ENCODE results near the gene UGT1A10. TPM values are rescaled to one million over a fixed set of nuclear protein-coding genes. Genes with fewer than 3 reads are reported as not detected.

The UGT1A10 gene
- total and polyA plus RNA-seq, 3 experiments from 2014 or later = not detected

DNA sequence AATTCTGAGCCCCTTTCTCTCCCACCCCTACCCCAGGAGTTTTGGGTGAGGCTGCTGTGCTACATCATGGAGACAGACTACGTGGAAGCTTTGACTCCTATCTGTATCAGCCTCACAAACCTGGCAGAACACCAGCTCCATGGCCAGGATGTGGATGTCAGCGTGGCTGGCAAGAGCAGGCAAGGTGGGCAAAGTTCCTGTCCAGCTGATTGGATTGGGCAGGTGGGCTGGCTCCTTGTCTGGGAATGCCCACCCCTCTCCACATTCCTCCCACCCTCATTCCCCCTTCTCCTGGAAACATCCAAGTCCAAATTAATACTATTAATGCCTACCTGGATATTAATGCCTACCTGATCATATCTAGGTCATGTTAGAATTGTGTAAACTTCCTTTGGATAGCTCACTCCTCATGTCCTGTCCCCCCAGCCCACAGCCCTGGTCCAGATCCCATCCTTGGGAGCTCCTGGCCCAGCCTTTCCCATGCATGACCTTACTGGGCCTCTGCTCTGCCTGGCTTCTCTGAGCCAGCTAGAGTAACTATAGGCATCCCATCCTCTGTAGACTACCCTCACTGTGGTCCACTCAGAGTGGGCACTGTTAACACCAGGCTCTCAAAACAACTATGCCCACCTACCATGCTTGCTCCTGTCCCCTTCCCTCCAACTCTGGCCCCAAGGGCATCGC is 166.0 kb downstream of the UGT1A10 start:
- POLR2A ChIA-PET = no interaction called here
- DNase-seq = peak in 1 of 5 donors; percentile 10

DNA sequence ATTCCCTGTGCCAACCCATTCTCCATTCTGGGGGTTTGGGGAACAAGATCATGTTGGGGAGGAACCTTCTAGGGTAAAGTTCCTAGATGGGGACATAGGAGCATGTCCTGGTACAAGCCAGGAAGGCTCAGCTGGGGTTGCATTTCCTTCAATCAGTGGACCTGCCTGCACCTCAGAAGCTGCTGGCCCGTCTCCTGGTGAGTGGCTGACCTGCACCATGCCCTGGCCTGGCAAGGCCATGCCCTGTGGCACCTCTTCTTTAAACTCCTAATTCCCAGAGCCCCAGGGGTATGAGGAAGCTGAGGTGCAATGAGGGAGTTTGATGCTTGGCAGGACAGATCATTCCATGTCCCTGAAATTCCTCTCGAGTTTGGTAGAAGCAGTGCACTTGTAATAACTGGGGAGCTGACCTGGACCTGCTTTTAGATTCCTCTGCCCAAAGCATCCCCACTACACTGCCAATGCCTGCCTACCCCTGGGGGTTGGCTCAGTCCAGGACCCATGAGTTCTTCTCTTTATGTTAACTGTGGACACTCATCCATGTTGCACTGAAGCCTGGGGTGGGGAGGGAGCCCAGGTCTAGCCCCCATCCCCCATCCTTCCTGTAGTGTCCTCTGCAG is 167.2 kb downstream of the UGT1A10 start:
- ChIA-PET CTCF (no interaction called here), POLR2A (no interaction called here)
- Mint-ChIP-seq H3K36me3 (no peaks in the 10 kb centered on the region), H3K4me3 (no peak overlapping the region), H3K27ac (no peak overlapping the region), H3K27me3 (peaks cover 9 to 38% of the 10 kb centered on the region in 2 donors), H3K4me1 (peaks cover 3 to 5% (median 4%) of the 10 kb centered on the region in 3 donors), H3K9me3 (no peaks in the 10 kb centered on the region)
- no peaks in the 10 kb centered on the region for H3K9me3 ChIP-seq (ENCODE audit: low read length)
- H3K27ac ChIP-seq (ENCODE audit: low read depth, low read length) = no peak overlapping the region
- H3K4me1 ChIP-seq (ENCODE audit: insufficient read depth, low read length) = no peaks in the 10 kb centered on the region
- no peaks in the 10 kb centered on the region for H3K36me3 ChIP-seq (ENCODE audit: insufficient read depth, low read length)
- H3K27me3 ChIP-seq (ENCODE audit: insufficient read depth, low read length, poor library complexity, severe bottlenecking) = peaks cover 2% of the 10 kb centered on the region
- DNase-seq = peak in 1 of 5 donors; percentile 11
- no peak overlapping the region for H3K4me3 ChIP-seq (ENCODE audit: low read length)

More for the DNA sequence above, 166.0 kb downstream of the UGT1A10 start:
- no peaks in the 10 kb centered on the region for H3K9me3 Mint-ChIP-seq
- H3K4me3 Mint-ChIP-seq = no peak overlapping the region
- Histone ChIP-seq H3K9me3 (ENCODE audit: low read length) (no peaks in the 10 kb centered on the region), H3K36me3 (ENCODE audit: insufficient read depth, low read length) (no peaks in the 10 kb centered on the region), H3K27ac (ENCODE audit: low read depth, low read length) (no peak overlapping the region), H3K27me3 (ENCODE audit: insufficient read depth, low read length, poor library complexity, severe bottlenecking) (no peaks in the 10 kb centered on the region), H3K4me3 (ENCODE audit: low read length) (no peak overlapping the region), H3K4me1 (ENCODE audit: insufficient read depth, low read length) (no peaks in the 10 kb centered on the region)
- peak overlapping the region in 1 of 8 donors; percentile 49 for H3K27ac Mint-ChIP-seq
- H3K27me3 Mint-ChIP-seq = peaks cover 6 to 37% of the 10 kb centered on the region in 2 donors
- H3K4me1 Mint-ChIP-seq = peaks cover 3 to 5% (median 4%) of the 10 kb centered on the region in 3 donors
- CTCF ChIA-PET = no interaction called here
- no peaks in the 10 kb centered on the region for H3K36me3 Mint-ChIP-seq

DNA sequence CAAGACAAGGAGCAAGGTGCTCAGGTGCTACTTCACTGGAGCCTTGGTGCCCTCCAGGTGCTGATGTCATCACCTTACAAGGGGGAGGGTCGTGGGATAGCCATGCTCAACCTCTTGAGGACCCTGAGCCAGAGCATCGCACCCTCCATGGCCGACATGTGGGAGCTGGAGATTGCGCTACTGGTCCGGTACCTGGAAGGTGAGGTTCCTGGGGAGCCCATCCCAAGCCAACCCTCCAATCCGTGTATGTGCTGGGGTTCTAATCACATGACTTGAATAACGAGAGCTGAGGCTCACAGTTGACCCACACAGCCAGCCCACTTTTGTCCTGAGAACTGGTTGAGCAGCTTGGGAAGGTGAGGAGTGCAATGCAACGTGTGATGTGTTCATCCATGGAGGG is 167.7 kb downstream of the UGT1A10 start:
- H3K4me3 ChIP-seq (ENCODE audit: low read length) = no peak overlapping the region
- Mint-ChIP-seq H3K36me3 (no peaks in the 10 kb centered on the region), H3K9me3 (no peaks in the 10 kb centered on the region), H3K27ac (peak overlapping the region in 1 of 8 donors; percentile 65), H3K27me3 (peaks cover 14 to 39% of the 10 kb centered on the region in 2 donors), H3K4me3 (no peak overlapping the region), H3K4me1 (peaks cover 3 to 5% (median 4%) of the 10 kb centered on the region in 3 donors)
- peak in 1 of 5 donors; percentile 22 for DNase-seq
- no peak overlapping the region for H3K27ac ChIP-seq (ENCODE audit: low read depth, low read length)
- H3K27me3 ChIP-seq (ENCODE audit: insufficient read depth, low read length, poor library complexity, severe bottlenecking) = peaks cover 5% of the 10 kb centered on the region
- no peaks in the 10 kb centered on the region for H3K4me1 ChIP-seq (ENCODE audit: insufficient read depth, low read length)
- H3K9me3 ChIP-seq (ENCODE audit: low read length) = no peaks in the 10 kb centered on the region
- ChIA-PET POLR2A (no interaction called here), CTCF (no interaction called here)
- no peaks in the 10 kb centered on the region for H3K36me3 ChIP-seq (ENCODE audit: insufficient read depth, low read length)

DNA sequence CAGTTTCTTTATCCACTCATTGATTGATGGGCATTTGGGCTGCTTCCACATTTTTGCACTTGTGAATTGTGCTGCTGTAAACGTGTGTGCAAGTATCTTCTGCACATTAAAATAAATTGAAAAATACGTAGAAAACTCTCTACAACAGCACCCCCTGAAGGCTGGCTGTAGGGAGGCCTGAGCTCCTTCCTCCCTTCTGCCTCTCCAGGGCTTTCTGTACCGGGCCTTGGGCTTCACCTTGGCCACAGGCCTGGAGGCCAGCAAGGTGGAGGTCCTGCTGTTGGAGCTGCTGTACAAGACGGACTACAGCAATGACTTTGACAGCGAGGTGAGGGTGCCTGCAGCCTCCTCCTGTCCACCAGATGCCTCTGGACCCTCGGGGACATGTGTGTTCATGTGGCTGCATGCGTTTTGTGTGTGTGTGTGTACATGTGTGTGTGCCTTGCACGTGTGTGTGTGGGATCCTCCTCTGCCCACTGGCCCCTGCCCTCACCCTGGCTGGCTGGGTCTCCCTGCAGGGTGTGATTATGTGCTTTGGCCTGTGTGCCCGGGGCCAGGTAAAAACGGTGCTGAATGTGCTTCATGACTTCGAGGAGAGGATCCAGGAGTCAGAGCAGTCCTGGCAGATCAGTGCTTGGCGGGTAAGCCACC is 171.1 kb downstream of the UGT1A10 start:
- Histone ChIP-seq H3K9me3 (ENCODE audit: low read length) (no peaks in the 10 kb centered on the region), H3K4me1 (ENCODE audit: insufficient read depth, low read length) (no peaks in the 10 kb centered on the region), H3K27ac (ENCODE audit: low read depth, low read length) (no peak overlapping the region), H3K4me3 (ENCODE audit: low read length) (no peak overlapping the region), H3K27me3 (ENCODE audit: insufficient read depth, low read length, poor library complexity, severe bottlenecking) (peaks cover 5% of the 10 kb centered on the region), H3K36me3 (ENCODE audit: insufficient read depth, low read length) (no peaks in the 10 kb centered on the region)
- peak in 1 of 5 donors; percentile 23 for DNase-seq
- ChIA-PET CTCF (no interaction called here), POLR2A (no interaction called here)
- Mint-ChIP-seq H3K9me3 (no peaks in the 10 kb centered on the region), H3K36me3 (no peaks in the 10 kb centered on the region), H3K27me3 (peaks cover 27 to 57% of the 10 kb centered on the region in 2 donors), H3K4me3 (no peak overlapping the region), H3K4me1 (no peaks in the 10 kb centered on the region), H3K27ac (no peak overlapping the region)

DNA sequence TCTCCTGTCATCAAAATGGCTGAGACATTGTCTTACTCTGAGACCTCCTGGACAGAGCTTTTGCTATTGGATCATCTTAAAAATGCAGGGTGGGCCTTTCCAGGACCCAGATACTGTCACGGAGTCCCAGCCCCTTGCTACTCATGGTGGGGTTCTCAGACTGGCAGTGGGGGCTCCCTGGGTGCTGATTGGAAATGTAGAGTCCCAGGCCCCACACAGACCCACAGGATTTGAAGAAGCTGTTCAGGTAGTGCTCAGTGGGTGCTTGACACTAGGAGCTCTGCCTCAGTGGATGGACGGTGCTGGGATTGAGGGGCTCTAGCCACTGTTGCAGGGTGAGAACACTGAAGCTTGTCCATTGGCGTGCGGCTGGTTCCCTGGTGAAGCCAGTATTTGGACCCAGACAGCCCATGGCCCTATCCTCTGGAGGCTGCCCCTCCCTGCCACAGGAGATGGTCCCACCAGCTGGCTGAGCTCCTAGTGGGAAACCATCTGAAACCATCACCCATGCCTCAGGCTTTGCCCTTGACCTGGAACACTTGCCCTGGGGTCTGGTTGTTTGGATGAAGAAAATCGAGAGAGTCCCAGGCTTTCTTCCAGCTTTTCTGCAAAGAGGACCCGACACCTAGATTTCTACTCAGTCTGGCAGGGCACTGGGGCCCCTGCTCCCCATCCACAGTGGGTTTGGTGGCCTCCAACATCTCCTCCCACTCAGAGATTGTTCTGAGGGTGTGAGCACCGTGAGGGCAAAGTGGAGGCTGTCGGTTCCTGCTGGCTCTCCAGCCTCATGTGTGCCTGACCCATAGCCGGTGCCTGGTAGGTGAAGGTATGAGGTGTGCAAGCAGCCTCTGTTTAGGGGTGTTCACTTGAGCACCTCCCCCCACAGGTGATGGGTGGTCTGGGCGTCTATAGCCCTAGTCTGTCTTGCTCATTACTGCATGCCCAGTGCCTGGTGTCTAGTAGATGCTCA is 172.0 kb downstream of the UGT1A10 start:
- no peaks in the 10 kb centered on the region for H3K36me3 ChIP-seq (ENCODE audit: insufficient read depth, low read length)
- H3K9me3 ChIP-seq (ENCODE audit: low read length) = no peaks in the 10 kb centered on the region
- Mint-ChIP-seq H3K27me3 (peaks cover 27 to 49% of the 10 kb centered on the region in 2 donors), H3K4me3 (no peak overlapping the region), H3K27ac (no peak overlapping the region), H3K9me3 (no peaks in the 10 kb centered on the region), H3K36me3 (no peaks in the 10 kb centered on the region), H3K4me1 (no peaks in the 10 kb centered on the region)
- ChIA-PET CTCF (no interaction called here), POLR2A (no interaction called here)
- H3K4me3 ChIP-seq (ENCODE audit: low read length) = no peak overlapping the region
- H3K27ac ChIP-seq (ENCODE audit: low read depth, low read length) = no peak overlapping the region
- no peaks in the 10 kb centered on the region for H3K4me1 ChIP-seq (ENCODE audit: insufficient read depth, low read length)
- peaks cover 5% of the 10 kb centered on the region for H3K27me3 ChIP-seq (ENCODE audit: insufficient read depth, low read length, poor library complexity, severe bottlenecking)
- peak in 1 of 5 donors; percentile 33 for DNase-seq

DNA sequence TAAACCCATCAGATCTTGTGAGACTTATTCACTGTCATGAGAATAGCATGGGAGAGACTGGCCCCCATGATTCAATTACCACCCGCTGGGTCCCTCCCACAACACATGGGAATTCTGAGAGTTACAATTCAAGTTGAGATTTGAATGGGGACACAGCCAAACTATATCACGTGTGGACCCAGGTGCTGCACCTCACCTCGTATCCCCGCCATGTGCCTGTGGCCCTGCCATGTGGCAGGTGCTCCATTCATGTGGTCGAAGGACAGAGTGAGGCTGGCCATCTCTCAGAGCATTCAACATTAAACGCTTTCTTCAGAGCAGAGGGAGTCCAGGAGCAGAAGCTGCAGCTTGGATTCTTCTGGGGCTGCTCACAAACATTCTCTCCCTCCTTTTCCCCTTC is 174.1 kb downstream of the UGT1A10 start:
- Histone ChIP-seq H3K27ac (ENCODE audit: low read depth, low read length) (no peak overlapping the region), H3K9me3 (ENCODE audit: low read length) (no peaks in the 10 kb centered on the region), H3K27me3 (ENCODE audit: insufficient read depth, low read length, poor library complexity, severe bottlenecking) (peaks cover 5% of the 10 kb centered on the region), H3K4me3 (ENCODE audit: low read length) (no peak overlapping the region), H3K36me3 (ENCODE audit: insufficient read depth, low read length) (no peaks in the 10 kb centered on the region), H3K4me1 (ENCODE audit: insufficient read depth, low read length) (no peaks in the 10 kb centered on the region)
- Mint-ChIP-seq H3K4me1 (no peaks in the 10 kb centered on the region), H3K27ac (no peak overlapping the region), H3K4me3 (no peak overlapping the region), H3K36me3 (no peaks in the 10 kb centered on the region), H3K9me3 (no peaks in the 10 kb centered on the region), H3K27me3 (peaks cover 21 to 33% of the 10 kb centered on the region in 2 donors)
- DNase-seq = peak in 1 of 5 donors; percentile 23
- CTCF ChIA-PET = no interaction called here
- POLR2A ChIA-PET = no interaction called here

DNA sequence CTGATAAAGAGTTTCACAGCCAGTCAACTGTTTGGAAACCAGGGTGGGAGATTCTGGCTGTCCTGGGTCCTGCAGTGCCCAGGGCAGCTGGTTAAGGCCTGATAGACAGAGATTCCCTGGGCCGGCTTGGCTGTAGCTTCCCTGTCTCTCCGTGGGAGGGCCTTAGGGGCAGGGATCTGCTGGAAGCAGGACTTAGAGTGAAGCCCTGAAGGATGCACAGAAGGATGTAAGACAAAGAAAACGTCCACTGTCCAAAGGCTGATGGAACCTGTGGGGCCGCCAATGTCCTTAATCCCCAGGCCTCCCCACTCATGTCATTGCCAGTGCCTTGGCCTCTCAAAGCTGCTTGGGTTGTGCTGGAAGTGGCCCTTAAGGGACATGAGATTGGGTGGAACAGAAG is 174.8 kb downstream of the UGT1A10 start:
- Mint-ChIP-seq H3K4me3 (no peak overlapping the region), H3K4me1 (no peaks in the 10 kb centered on the region), H3K27me3 (peaks cover 21 to 34% of the 10 kb centered on the region in 2 donors), H3K9me3 (no peaks in the 10 kb centered on the region), H3K36me3 (no peaks in the 10 kb centered on the region), H3K27ac (no peak overlapping the region)
- DNase-seq = no peak
- Histone ChIP-seq H3K27ac (ENCODE audit: low read depth, low read length) (no peak overlapping the region), H3K4me1 (ENCODE audit: insufficient read depth, low read length) (no peaks in the 10 kb centered on the region), H3K27me3 (ENCODE audit: insufficient read depth, low read length, poor library complexity, severe bottlenecking) (peaks cover 5% of the 10 kb centered on the region), H3K36me3 (ENCODE audit: insufficient read depth, low read length) (no peaks in the 10 kb centered on the region), H3K4me3 (ENCODE audit: low read length) (no peak overlapping the region), H3K9me3 (ENCODE audit: low read length) (no peaks in the 10 kb centered on the region)
- ChIA-PET CTCF (no interaction called here), POLR2A (no interaction called here)
